Transverse colon (tissue), 3 donors: ENCODE results near the gene ZMIZ1.

Experiments used
- CTCF ChIP-seq, 5 experiments: fragments of 200-600 bp in 3 of 5; fragments of 450-650 bp in 2 of 5; sonication (generic) in 3 of 5; IDR thresholded peaks; 1 replicate in 2 of 5; 2 replicates in 3 of 5; pipeline ENCODE4 v1.5.1; 2016 to 2017; ENCODE audit warnings: antibody characterized with exemption in 5 of 5, inconsistent platforms in 3 of 5, mild to moderate bottlenecking in 2 of 5, moderate library complexity in 1 of 5
- EP300 ChIP-seq: sonication (generic); formaldehyde crosslinking; IDR thresholded peaks from one replicate; pipeline ENCODE4 v1.6.1; 2017; ENCODE audit warnings: antibody characterized with exemption, low read depth
- POLR2A ChIP-seq: fragments of 450-650 bp; IDR thresholded peaks from one replicate; pipeline ENCODE4 v1.6.1; 2016; ENCODE audit warnings: antibody characterized with exemption, mild to moderate bottlenecking, moderate library complexity

- TF ChIP-seq CTCF (IDR thresholded peaks at IDR 0.05): no peak
- TF ChIP-seq POLR2A: no peak
- no peak for TF ChIP-seq EP300
Measured at GRCh38 chr10:79289801-79290200, 221.0 kb downstream of the ZMIZ1 start.
